Left lung (tissue), 10 donors: ENCODE data around the gene SH3GL3. TPM values are rescaled to one million over a fixed set of nuclear protein-coding genes. Genes with fewer than 3 reads are reported as not detected.

ENCODE experiments used
- ATAC-seq: fragments of 200-7000 bp; cut with Tn5 transposase; one replicate; pipeline ENCODE4 v1.9.1; 2020; ENCODE audit warnings: moderate library complexity
- DNase-seq, 4 donors: peaks; one replicate each; pipeline ENCODE4 v3.0.0-alpha.2; 2013 to 2020
- H3K27ac ChIP-seq, 2 donors: fragments of 200-600 bp; sonication (generic) in 1 of 2; one replicate each; pipeline versions ENCODE4 v1.5.0 to v1.8.0; 2020 to 2021
- H3K27me3 ChIP-seq, 2 donors: fragments of 200-600 bp; sonication (generic) in 1 of 2; one replicate each; pipeline versions ENCODE4 v1.5.0 to v1.8.0; 2020 to 2021
- H3K36me3 ChIP-seq, 2 donors: fragments of 200-600 bp; sonication (generic) in 1 of 2; one replicate each; pipeline versions ENCODE4 v1.5.0 to v1.8.0; 2020 to 2021
- H3K4me1 ChIP-seq, 2 donors: fragments of 200-600 bp; one replicate each; pipeline ENCODE4 v1.8.0; 2021
- H3K4me3 ChIP-seq, 2 donors: fragments of 200-600 bp; sonication (generic) in 1 of 2; one replicate each; pipeline versions ENCODE4 v1.5.0 to v1.8.0; 2020 to 2021; ENCODE audit warnings: mild to moderate bottlenecking in 1 of 2
- H3K9me3 ChIP-seq, 2 donors: fragments of 200-600 bp; sonication (generic) in 1 of 2; one replicate each; pipeline versions ENCODE4 v1.5.0 to v1.8.0; 2020 to 2021
- intact Hi-C, 2 donors: fragments of 100-400 bp; cut with DNase I; formaldehyde crosslinking; loops; one replicate each; pipeline versions ENCODE4 v1.11.2 to v1.14.2; 2022
- polyA plus RNA-seq, 6 donors: library from polyadenylated mRNA; unstranded; fragments of 120-200 nt; gene quantifications; one replicate each; pipeline ENCODE4 v1.2.1, GENCODE V29; 2013; ENCODE audit not compliant: insufficient read length in 6 of 6
- total RNA-seq, 2 donors: library from RNA; stranded (reverse); fragmentation: NEBNext Ultra II Directional; extraction: Animal tissue kit (Norgen Biotek cat#: 25700); gene quantifications; one replicate each; pipeline ENCODE4 v1.2.1, GENCODE V29; 2021
- TF ChIP-seq, protein P1 (sequence below), 2 donors: fragments of 200-600 bp; sonication (generic) in 1 of 2; IDR thresholded peaks; one replicate each; pipeline versions ENCODE4 v1.5.0 to v1.8.0; 2021; ENCODE audit warnings: antibody characterized with exemption in 2 of 2
- donor health status: DM: no; HTN: yes; CAD: no.
- donor health status: DM: no; HTN: no; CAD: no.

Gene SH3GL3
- total and polyA plus RNA-seq, 8 donors: 0.82 to 14.1 (median 11.5) TPM

DNA sequence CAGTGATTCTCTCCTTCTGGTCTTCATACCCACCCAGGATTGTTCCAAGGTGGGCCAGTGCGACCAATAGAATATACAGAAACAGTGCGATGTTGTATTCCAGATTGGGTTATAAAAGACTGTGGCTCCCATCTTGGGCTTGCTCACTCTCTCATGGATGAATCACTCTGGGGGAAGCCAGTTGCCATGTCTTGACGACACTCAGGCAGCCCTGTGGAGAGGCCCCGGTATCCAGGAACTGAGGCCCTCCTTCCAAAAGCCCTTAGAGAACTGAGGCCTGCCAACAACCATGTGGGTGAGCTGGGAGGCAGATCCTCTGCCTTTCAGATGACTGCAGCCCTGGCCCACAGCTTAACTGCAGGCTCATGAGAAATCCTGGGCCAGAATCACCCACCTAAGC lies 57.2 kb downstream of the SH3GL3 start:
- intact Hi-C loops: no loop called here
- Histone ChIP-seq H3K27me3 (no peaks in the 10 kb centered on the region), H3K4me3 (no peak overlapping the region), H3K9me3 (no peaks in the 10 kb centered on the region), H3K27ac (no peak overlapping the region), H3K4me1 (no peaks in the 10 kb centered on the region), H3K36me3 (no peaks in the 10 kb centered on the region)
- DNase-seq: no peak
- TF ChIP-seq, protein P1, sequence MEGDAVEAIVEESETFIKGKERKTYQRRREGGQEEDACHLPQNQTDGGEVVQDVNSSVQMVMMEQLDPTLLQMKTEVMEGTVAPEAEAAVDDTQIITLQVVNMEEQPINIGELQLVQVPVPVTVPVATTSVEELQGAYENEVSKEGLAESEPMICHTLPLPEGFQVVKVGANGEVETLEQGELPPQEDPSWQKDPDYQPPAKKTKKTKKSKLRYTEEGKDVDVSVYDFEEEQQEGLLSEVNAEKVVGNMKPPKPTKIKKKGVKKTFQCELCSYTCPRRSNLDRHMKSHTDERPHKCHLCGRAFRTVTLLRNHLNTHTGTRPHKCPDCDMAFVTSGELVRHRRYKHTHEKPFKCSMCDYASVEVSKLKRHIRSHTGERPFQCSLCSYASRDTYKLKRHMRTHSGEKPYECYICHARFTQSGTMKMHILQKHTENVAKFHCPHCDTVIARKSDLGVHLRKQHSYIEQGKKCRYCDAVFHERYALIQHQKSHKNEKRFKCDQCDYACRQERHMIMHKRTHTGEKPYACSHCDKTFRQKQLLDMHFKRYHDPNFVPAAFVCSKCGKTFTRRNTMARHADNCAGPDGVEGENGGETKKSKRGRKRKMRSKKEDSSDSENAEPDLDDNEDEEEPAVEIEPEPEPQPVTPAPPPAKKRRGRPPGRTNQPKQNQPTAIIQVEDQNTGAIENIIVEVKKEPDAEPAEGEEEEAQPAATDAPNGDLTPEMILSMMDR (IDR thresholded peaks at IDR 0.05): no peak
- no peak for ATAC-seq

DNA sequence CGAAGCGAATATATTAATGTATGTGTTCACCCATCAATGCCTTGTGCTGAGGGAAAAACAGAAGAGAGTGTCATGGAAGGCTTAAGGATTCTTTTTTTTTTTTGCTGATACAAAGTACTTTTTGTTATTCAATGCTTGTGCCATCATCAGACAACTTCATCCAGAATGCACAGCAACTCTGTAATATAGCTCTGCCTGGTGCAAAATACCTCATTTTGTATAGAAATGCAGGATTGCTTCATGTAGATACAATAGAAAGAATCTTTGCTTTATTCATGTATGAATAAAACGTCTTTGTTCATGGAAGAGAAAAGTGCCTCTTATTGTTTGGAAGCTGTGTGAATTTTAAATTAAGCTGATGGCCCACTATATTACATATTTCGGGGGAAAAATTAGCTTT lies 62.9 kb downstream of the SH3GL3 start:
- ATAC-seq (no peak), DNase-seq (no peak)
- no peak overlapping the region for H3K4me3 ChIP-seq
- H3K27ac ChIP-seq: no peak overlapping the region
- TF ChIP-seq, protein P1 (IDR thresholded peaks at IDR 0.05): no peak
- no peaks in the 10 kb centered on the region for H3K4me1 ChIP-seq
- intact Hi-C loops: no loop called here
- H3K9me3 ChIP-seq: no peaks in the 10 kb centered on the region
- no peaks in the 10 kb centered on the region for H3K27me3 ChIP-seq
- H3K36me3 ChIP-seq: no peaks in the 10 kb centered on the region

DNA sequence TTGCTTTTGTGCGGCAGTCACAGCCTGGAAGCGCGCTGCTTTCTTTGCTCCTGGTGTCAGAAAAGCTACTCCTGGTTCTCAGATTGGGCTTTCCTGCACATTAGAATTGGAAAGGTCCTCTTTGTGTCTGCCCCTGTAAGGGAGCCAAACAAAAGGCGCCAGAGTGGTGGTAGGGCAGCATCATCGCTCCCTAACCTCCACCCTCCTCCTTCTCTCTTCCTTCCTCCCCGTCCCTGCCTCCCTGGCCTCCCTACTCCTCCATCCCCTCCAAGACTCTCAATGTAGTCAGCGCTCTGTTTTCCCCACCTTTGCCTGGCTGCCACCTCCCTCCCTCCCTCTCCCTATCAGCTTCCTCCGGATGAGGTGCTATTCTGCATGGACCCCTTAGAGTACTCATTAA lies 65.3 kb downstream of the SH3GL3 start:
- no peak for DNase-seq
- Histone ChIP-seq H3K4me1 (no peaks in the 10 kb centered on the region), H3K27ac (no peak overlapping the region), H3K36me3 (no peaks in the 10 kb centered on the region), H3K4me3 (no peak overlapping the region), H3K27me3 (no peaks in the 10 kb centered on the region), H3K9me3 (no peaks in the 10 kb centered on the region)
- no peak for ATAC-seq
- TF ChIP-seq, protein P1 (IDR thresholded peaks at IDR 0.05): no peak
- intact Hi-C loops: no loop called here

DNA sequence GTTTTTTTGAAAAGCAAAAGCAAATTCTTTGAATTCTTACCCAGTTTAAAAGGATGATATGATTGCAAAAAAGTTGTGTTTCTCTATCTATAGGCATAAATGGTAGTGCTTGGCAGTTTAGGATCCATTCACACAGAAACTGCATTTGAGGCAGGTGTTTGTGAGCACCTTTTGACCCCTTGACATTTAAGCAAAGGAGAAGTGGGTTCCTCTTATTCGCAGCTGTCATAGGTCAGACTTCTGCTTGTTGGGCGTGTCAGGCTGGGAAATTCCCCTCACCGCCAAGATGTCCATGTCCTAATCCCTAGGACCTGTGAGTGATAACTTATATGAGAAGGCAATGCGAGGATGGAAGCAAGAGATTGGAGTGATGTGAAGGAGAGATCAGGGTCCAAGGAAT lies 67.4 kb downstream of the SH3GL3 start:
- no peaks in the 10 kb centered on the region for H3K27me3 ChIP-seq
- H3K9me3 ChIP-seq: peaks cover 0 to 2% of the 10 kb centered on the region in 2 donors
- DNase-seq: no peak
- no peak for ATAC-seq
- no peaks in the 10 kb centered on the region for H3K4me1 ChIP-seq
- no peak overlapping the region for H3K4me3 ChIP-seq
- intact Hi-C loops: no loop called here
- no peaks in the 10 kb centered on the region for H3K36me3 ChIP-seq
- TF ChIP-seq, protein P1 (IDR thresholded peaks at IDR 0.05): no peak
- H3K27ac ChIP-seq: no peak overlapping the region

DNA sequence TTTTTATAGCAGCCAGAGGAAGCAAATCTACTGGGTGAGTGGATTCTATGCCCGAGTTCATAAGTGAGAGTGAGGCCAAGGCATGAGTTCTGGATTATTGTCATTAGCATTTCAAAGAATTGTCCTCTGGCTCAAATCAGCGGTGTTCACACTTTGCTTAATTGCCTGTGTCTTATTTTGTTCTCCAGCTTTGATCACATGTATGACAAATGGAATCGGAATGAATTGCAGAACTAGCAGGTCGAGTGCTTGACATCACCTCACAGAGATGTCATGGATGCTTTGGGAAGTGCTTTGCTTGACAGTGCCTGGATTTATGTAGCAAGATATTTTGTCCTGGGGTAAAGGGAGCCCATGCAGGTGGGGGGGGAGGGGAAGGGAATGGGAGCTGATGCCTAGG lies 68.0 kb downstream of the SH3GL3 start:
- no peaks in the 10 kb centered on the region for H3K36me3 ChIP-seq
- peaks cover 0 to 2% of the 10 kb centered on the region in 2 donors for H3K9me3 ChIP-seq
- no peaks in the 10 kb centered on the region for H3K4me1 ChIP-seq
- ATAC-seq (no peak), DNase-seq (no peak)
- intact Hi-C loops: no loop called here
- H3K27me3 ChIP-seq: peaks cover 0 to 2% of the 10 kb centered on the region in 2 donors
- TF ChIP-seq, protein P1 (IDR thresholded peaks at IDR 0.05): no peak
- H3K27ac ChIP-seq: no peak overlapping the region
- no peak overlapping the region for H3K4me3 ChIP-seq
